Ascending aorta (tissue), 2 donors: ENCODE data around the gene ACY1. TPM values are rescaled to one million over a fixed set of nuclear protein-coding genes. Genes with fewer than 3 reads are reported as not detected.

Source experiments
- DNase-seq, 2 donors: peaks; one replicate each; pipeline ENCODE4 v3.0.0-alpha.2; 2019; ENCODE audit warnings: low spot score in 2 of 2
- H3K27ac ChIP-seq, 2 donors: fragments of 200-600 bp; sonication (generic); one replicate each; pipeline ENCODE4 v1.5.1; 2016 to 2017; ENCODE audit warnings: mild to moderate bottlenecking in 1 of 2
- H3K27me3 ChIP-seq: fragments of 200-600 bp; sonication (generic); one replicate; pipeline ENCODE4 v1.5.1; 2017
- H3K36me3 ChIP-seq, 2 donors: fragments of 200-600 bp; sonication (generic); one replicate each; pipeline ENCODE4 v1.5.1; 2016
- H3K4me1 ChIP-seq, 2 donors: fragments of 200-600 bp; sonication (generic); one replicate each; pipeline ENCODE4 v1.5.1; 2016 to 2017; ENCODE audit warnings: mild to moderate bottlenecking in 1 of 2
- H3K4me3 ChIP-seq, 2 donors: fragments of 200-600 bp; sonication (generic); one replicate each; pipeline ENCODE4 v1.5.1; 2016 to 2017; ENCODE audit warnings: mild to moderate bottlenecking in 1 of 2
- H3K9me3 ChIP-seq, 2 donors: fragments of 200-600 bp; sonication (generic); one replicate each; pipeline ENCODE4 v1.5.1; 2016
- intact Hi-C: fragments of 100-400 bp; cut with DNase I; formaldehyde crosslinking; loops from one replicate; pipeline ENCODE4 v1.15.1; 2023
- total RNA-seq: library from RNA; depleted of rRNA; stranded (reverse); fragments of >200 nt; gene quantifications from one replicate; pipeline ENCODE4 v1.1.0, GENCODE V29; 2016
- TF ChIP-seq, protein P1 (sequence below), 3 experiments: fragments of 200-600 bp in 2 of 3; fragments of 450-650 bp in 1 of 3; sonication (generic) in 2 of 3; IDR thresholded peaks; one replicate each; pipeline ENCODE4 v1.5.1; 2016 to 2019; ENCODE audit warnings: antibody characterized with exemption in 3 of 3, mild to moderate bottlenecking in 1 of 3, moderate library complexity in 1 of 3

ACY1 gene
- 94.0 TPM for total RNA-seq

GRCh38 chr3:51982838-51983577, at the start of gene ACY1:
TSS of gene ACY1 (plus strand) at chr3:51983535. CDS start at chr3:51984065, 530 bp downstream.
- no peaks in the 10 kb centered on the region for H3K27me3 ChIP-seq
- peak within 1 kb of the TSS; percentile 93 to 97 for H3K27ac ChIP-seq
- H3K36me3 ChIP-seq = no peaks in the 10 kb centered on the region
- peak within 1 kb of the TSS; percentile 77 to 93 for H3K4me3 ChIP-seq
- H3K9me3 ChIP-seq = no peaks in the 10 kb centered on the region
- intact Hi-C loops = loop anchor here (1.0 kb wide), 1 partner anchor 12 kb away; the partner anchor contains the start of gene RPL29
- TF ChIP-seq, protein P1, sequence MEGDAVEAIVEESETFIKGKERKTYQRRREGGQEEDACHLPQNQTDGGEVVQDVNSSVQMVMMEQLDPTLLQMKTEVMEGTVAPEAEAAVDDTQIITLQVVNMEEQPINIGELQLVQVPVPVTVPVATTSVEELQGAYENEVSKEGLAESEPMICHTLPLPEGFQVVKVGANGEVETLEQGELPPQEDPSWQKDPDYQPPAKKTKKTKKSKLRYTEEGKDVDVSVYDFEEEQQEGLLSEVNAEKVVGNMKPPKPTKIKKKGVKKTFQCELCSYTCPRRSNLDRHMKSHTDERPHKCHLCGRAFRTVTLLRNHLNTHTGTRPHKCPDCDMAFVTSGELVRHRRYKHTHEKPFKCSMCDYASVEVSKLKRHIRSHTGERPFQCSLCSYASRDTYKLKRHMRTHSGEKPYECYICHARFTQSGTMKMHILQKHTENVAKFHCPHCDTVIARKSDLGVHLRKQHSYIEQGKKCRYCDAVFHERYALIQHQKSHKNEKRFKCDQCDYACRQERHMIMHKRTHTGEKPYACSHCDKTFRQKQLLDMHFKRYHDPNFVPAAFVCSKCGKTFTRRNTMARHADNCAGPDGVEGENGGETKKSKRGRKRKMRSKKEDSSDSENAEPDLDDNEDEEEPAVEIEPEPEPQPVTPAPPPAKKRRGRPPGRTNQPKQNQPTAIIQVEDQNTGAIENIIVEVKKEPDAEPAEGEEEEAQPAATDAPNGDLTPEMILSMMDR (IDR thresholded peaks at IDR 0.05) = no peak
- DNase-seq = peak; percentile 44 to 95
- peaks cover 16 to 19% of the 10 kb centered on the region in 2 donors for H3K4me1 ChIP-seq

- DNase-seq = peak in 1 of 2 donors; percentile 58
- no peaks in the 10 kb centered on the region for H3K4me1 ChIP-seq
- no peak overlapping the region for H3K4me3 ChIP-seq
- intact Hi-C loops = no loop called here
- no peak overlapping the region for H3K27ac ChIP-seq
- H3K9me3 ChIP-seq = no peaks in the 10 kb centered on the region
- TF ChIP-seq, protein P1 (IDR thresholded peaks at IDR 0.05) = no peak
- H3K36me3 ChIP-seq = peaks cover 48 to 67% of the 10 kb centered on the region in 2 donors
- H3K27me3 ChIP-seq = no peaks in the 10 kb centered on the region
Observed at GRCh38 chr3:51934139-51934850, 49.0 kb upstream of the ACY1 start.

- peak in 1 of 2 donors; percentile 60 for DNase-seq
- H3K4me3 ChIP-seq = no peak overlapping the region
- TF ChIP-seq, protein P1 (IDR thresholded peaks at IDR 0.05) = no peak
- intact Hi-C loops = no loop called here
- no peaks in the 10 kb centered on the region for H3K9me3 ChIP-seq
- H3K36me3 ChIP-seq = peaks cover 48 to 67% of the 10 kb centered on the region in 2 donors
- no peak overlapping the region for H3K27ac ChIP-seq
- no peaks in the 10 kb centered on the region for H3K27me3 ChIP-seq
- H3K4me1 ChIP-seq = no peaks in the 10 kb centered on the region
Observed at GRCh38 chr3:51934991-51935885, 48.1 kb upstream of the ACY1 start.

GRCh38 chr3:51935886-51936755, 47.2 kb upstream of the ACY1 start:
- intact Hi-C loops = no loop called here
- no peak overlapping the region for H3K4me3 ChIP-seq
- TF ChIP-seq, protein P1 (IDR thresholded peaks at IDR 0.05) = no peak
- no peaks in the 10 kb centered on the region for H3K9me3 ChIP-seq
- H3K27ac ChIP-seq = no peak overlapping the region
- H3K36me3 ChIP-seq = peaks cover 48 to 67% of the 10 kb centered on the region in 2 donors
- H3K4me1 ChIP-seq = peaks cover 0 to 5% of the 10 kb centered on the region in 2 donors
- no peaks in the 10 kb centered on the region for H3K27me3 ChIP-seq
- peak in 1 of 2 donors; percentile 50 for DNase-seq
